Endodermal cell (in vitro differentiated cells): Measurements from ENCODE around the gene BMF. TPM values are rescaled to one million over a fixed set of nuclear protein-coding genes. Genes with fewer than 3 reads are reported as not detected.
"Not testable (repeated sequence)": the region's sequence is repeated elsewhere in the genome, so short reads cannot be mapped to it uniquely, and the experiment has no call there.

Experiments
- DNase-seq: peaks from one replicate; pipeline ENCODE4 v3.0.0-alpha.2; 2017
- H3K27ac ChIP-seq: 2 replicates; pipeline ENCODE4 v1.5.1; 2013; ENCODE audit warnings: mild to moderate bottlenecking, low read depth, low read length, moderate library complexity
- H3K27me3 ChIP-seq: 2 replicates; pipeline ENCODE4 v1.6.1; 2013; ENCODE audit warnings: mild to moderate bottlenecking, low read length, moderate library complexity; ENCODE audit not compliant: insufficient read depth, control insufficient read depth, poor library complexity, severe bottlenecking
- H3K36me3 ChIP-seq: 2 replicates; pipeline ENCODE4 v1.7.0; 2013; ENCODE audit warnings: mild to moderate bottlenecking, low read length, moderate library complexity; ENCODE audit not compliant: control insufficient read depth, insufficient read depth
- H3K4me1 ChIP-seq: one replicate; pipeline ENCODE4 v1.7.0; 2013; ENCODE audit warnings: low read length; ENCODE audit not compliant: control insufficient read depth, insufficient read depth
- H3K4me3 ChIP-seq: 2 replicates; pipeline ENCODE4 v1.5.1; 2013; ENCODE audit warnings: mild to moderate bottlenecking, low read length, moderate library complexity
- H3K9ac ChIP-seq: 2 replicates; pipeline ENCODE4 v1.6.1; 2013; ENCODE audit warnings: mild to moderate bottlenecking, low read length, moderate library complexity; ENCODE audit not compliant: poor library complexity, severe bottlenecking; ENCODE audit errors: extremely low read depth
- H3K9me3 ChIP-seq: 2 replicates; pipeline ENCODE4 v1.6.1; 2013; ENCODE audit warnings: mild to moderate bottlenecking, low read length, moderate library complexity; ENCODE audit not compliant: control insufficient read depth
- H3K27ac Mint-ChIP-seq: 2 replicates; pipeline ENCODE4 v1.8.0; 2020; ENCODE audit warnings: mixed read lengths
- H3K27me3 Mint-ChIP-seq: 2 replicates; pipeline ENCODE4 v1.8.0; 2021; ENCODE audit warnings: mild to moderate bottlenecking, mixed read lengths; ENCODE audit not compliant: insufficient read depth
- H3K36me3 Mint-ChIP-seq: 2 replicates; pipeline ENCODE4 v1.8.0; 2020; ENCODE audit warnings: low read depth, mixed read lengths
- H3K4me1 Mint-ChIP-seq: 2 replicates; pipeline ENCODE4 v1.8.0; 2020; ENCODE audit warnings: mixed read lengths
- H3K4me3 Mint-ChIP-seq: 2 replicates; pipeline ENCODE4 v1.8.0; 2020; ENCODE audit warnings: mild to moderate bottlenecking, moderate library complexity, mixed read lengths
- H3K9me3 Mint-ChIP-seq: 2 replicates; pipeline ENCODE4 v1.8.0; 2020; ENCODE audit warnings: mild to moderate bottlenecking, mixed read lengths
- WGBS, 2 experiments: methylation state at CpG; one replicate each; pipeline versions ENCODE4 v1.1.5 to v1.1.7; 2013; ENCODE audit warnings: missing lambda C conversion rate in 2 of 2, mixed read lengths in 1 of 2; ENCODE audit not compliant: insufficient coverage in 1 of 2, insufficient read length in 1 of 2; 5-methylcytosine and 5-hydroxymethylcytosine counted together
- total RNA-seq, 2 donors: library from RNA; stranded (reverse); fragmentation: NEBNext Ultra II Directional in 1 of 2; extraction: Animal tissue kit (Norgen Biotek cat#: 25700) in 1 of 2; gene quantifications; 2 replicates in 1 of 2; 3 replicates in 1 of 2; pipeline ENCODE4 v1.2.1, GENCODE V29; 2021
- TF ChIP-seq, protein P1 (sequence below): fragments of 200-600 bp; sonication (generic); conservative IDR thresholded peaks from 2 replicates; pipeline ENCODE4 v1.5.0; 2021; ENCODE audit warnings: antibody characterized with exemption, mild to moderate bottlenecking

BMF gene
- total RNA-seq, 2 donors from 2014 or later = 48.3 to 53.5 TPM

GRCh38 chr15:40136470-40137302 lies 28.0 kb upstream of the BMF start:
- TF ChIP-seq, protein P1, sequence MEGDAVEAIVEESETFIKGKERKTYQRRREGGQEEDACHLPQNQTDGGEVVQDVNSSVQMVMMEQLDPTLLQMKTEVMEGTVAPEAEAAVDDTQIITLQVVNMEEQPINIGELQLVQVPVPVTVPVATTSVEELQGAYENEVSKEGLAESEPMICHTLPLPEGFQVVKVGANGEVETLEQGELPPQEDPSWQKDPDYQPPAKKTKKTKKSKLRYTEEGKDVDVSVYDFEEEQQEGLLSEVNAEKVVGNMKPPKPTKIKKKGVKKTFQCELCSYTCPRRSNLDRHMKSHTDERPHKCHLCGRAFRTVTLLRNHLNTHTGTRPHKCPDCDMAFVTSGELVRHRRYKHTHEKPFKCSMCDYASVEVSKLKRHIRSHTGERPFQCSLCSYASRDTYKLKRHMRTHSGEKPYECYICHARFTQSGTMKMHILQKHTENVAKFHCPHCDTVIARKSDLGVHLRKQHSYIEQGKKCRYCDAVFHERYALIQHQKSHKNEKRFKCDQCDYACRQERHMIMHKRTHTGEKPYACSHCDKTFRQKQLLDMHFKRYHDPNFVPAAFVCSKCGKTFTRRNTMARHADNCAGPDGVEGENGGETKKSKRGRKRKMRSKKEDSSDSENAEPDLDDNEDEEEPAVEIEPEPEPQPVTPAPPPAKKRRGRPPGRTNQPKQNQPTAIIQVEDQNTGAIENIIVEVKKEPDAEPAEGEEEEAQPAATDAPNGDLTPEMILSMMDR = no peak
- Histone ChIP-seq H3K4me3 (no peak overlapping the region), H3K4me1 (no peaks in the 10 kb centered on the region), H3K27me3 (no peaks in the 10 kb centered on the region), H3K9ac (no peak overlapping the region), H3K9me3 (no peaks in the 10 kb centered on the region), H3K36me3 (no peaks in the 10 kb centered on the region), H3K27ac (peak overlapping the region; percentile 84)
- Mint-ChIP-seq H3K27ac (peak overlapping the region; percentile 41), H3K4me1 (peaks cover 10% of the 10 kb centered on the region), H3K9me3 (no peaks in the 10 kb centered on the region), H3K27me3 (no peaks in the 10 kb centered on the region), H3K4me3 (no peak overlapping the region), H3K36me3 (no peaks in the 10 kb centered on the region)
- 80 to 93% methylated on average over 2 to 6 of the region's 6 CpGs for WGBS, 2 experiments
- no peak for DNase-seq

DNA sequence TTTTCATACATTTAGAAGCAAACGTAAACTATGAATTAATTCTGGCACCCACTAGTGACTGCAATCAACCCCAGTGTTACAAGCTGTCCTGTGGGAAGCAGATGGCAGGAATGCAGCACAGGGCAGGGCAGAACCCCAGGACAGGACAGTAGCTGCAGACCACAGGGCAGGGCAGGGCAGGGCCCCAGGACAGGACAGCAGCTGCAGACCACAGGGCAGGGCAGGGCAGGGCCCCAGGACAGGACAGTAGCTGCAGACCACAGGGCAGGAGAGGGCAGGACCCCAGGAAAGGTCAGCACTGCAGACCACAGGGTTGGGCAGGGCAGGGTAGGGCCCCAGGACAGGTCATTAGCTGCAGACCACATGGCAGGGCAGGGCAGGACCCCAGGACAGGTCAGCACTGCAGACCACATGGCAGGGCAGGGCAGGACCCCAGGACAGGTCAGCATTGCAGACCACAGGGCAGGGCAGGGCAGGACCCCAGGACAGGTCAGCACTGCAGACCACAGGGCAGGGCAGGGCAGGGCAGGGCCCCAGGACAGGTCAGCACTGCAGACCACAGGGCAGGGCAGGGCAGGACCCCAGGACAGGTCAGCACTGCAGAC lies 27.3 kb upstream of the BMF start:
- DNase-seq, H3K27me3 Mint-ChIP-seq, H3K27ac Mint-ChIP-seq, H3K9me3 ChIP-seq, H3K9ac ChIP-seq, H3K9me3 Mint-ChIP-seq, H3K27me3 ChIP-seq, H3K36me3 ChIP-seq, H3K36me3 Mint-ChIP-seq, H3K4me3 ChIP-seq, H3K4me1 ChIP-seq, H3K4me3 Mint-ChIP-seq: not testable (repeated sequence)
- WGBS, 2 experiments = 100% methylated on average over 1 of the region's 1 CpG
- H3K27ac ChIP-seq = peak overlapping the region; percentile 84
- H3K4me1 Mint-ChIP-seq = peaks cover 10% of the 10 kb centered on the region

- H3K36me3 Mint-ChIP-seq = no peaks in the 10 kb centered on the region
- no peak overlapping the region for H3K27ac Mint-ChIP-seq
- TF ChIP-seq, protein P1 = no peak
Observed at GRCh38 chr15:40134885-40135284, 26.2 kb upstream of the BMF start.

More at GRCh38 chr15:40134885-40135284, 26.2 kb upstream of the BMF start:
- H3K27me3 ChIP-seq = no peaks in the 10 kb centered on the region
- no peaks in the 10 kb centered on the region for H3K9me3 ChIP-seq
- no peak overlapping the region for H3K4me3 Mint-ChIP-seq
- no peak overlapping the region for H3K27ac ChIP-seq
- H3K36me3 ChIP-seq = no peaks in the 10 kb centered on the region
- no peaks in the 10 kb centered on the region for H3K27me3 Mint-ChIP-seq
- no peaks in the 10 kb centered on the region for H3K4me1 ChIP-seq
- no peak overlapping the region for H3K9ac ChIP-seq
- H3K4me1 Mint-ChIP-seq = peaks cover 10% of the 10 kb centered on the region
- no peak for DNase-seq
- no peak overlapping the region for H3K4me3 ChIP-seq
- WGBS, 2 experiments = 92 to 93% methylated on average over 9 of the region's 9 CpGs
- no peaks in the 10 kb centered on the region for H3K9me3 Mint-ChIP-seq
